ENCODE data around the gene PRKCH. TPM values are rescaled to one million over a fixed set of nuclear protein-coding genes. Genes with fewer than 3 reads are reported as not detected.

Gene PRKCH
- total RNA-seq, 4 donors from 2014 or later = 17.9 to 28.7 (median 25.0) TPM

DNA sequence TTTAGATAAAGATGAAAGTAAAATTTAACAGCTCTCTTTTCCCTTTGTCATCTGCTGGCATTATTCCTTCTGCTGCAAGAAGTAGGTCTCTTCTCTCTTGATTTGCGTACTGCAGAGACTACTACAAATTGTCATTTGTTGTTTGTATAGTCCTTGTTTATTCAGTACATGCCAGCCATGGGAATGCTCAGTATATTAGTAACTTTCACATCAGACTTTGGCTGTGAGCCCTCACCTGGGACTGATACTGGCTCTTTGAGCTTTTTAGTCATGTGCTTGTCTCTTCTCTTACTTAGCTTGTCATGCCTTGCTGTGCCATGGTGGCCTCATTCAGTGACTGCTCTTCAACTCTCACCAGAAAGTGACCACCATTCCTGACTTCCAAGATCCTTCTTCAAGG is 169.8 kb downstream of the PRKCH start:
- peaks cover 0 to 30% (median 4%) of the 10 kb centered on the region in 3 donors for H3K4me1 ChIP-seq
- H3K4me3 ChIP-seq = no peak overlapping the region
- TF ChIP-seq EP300 (IDR thresholded peaks at IDR 0.05) (no peak), POLR2AphosphoS5 (IDR thresholded peaks at IDR 0.05) (no peak), CTCF (IDR thresholded peaks at IDR 0.05) (no peak), POLR2A (IDR thresholded peaks at IDR 0.05) (no peak)
- H3K36me3 ChIP-seq = no peaks in the 10 kb centered on the region
- no peaks in the 10 kb centered on the region for H3K9me3 ChIP-seq
- no peak for ATAC-seq
- no peak overlapping the region for H3K27ac ChIP-seq
- WGBS, 2 donors (ENCODE audit: low coverage in 1 of 2) = 0% methylated on average over 1 of the region's 1 CpG
- no peaks in the 10 kb centered on the region for H3K27me3 ChIP-seq

DNA sequence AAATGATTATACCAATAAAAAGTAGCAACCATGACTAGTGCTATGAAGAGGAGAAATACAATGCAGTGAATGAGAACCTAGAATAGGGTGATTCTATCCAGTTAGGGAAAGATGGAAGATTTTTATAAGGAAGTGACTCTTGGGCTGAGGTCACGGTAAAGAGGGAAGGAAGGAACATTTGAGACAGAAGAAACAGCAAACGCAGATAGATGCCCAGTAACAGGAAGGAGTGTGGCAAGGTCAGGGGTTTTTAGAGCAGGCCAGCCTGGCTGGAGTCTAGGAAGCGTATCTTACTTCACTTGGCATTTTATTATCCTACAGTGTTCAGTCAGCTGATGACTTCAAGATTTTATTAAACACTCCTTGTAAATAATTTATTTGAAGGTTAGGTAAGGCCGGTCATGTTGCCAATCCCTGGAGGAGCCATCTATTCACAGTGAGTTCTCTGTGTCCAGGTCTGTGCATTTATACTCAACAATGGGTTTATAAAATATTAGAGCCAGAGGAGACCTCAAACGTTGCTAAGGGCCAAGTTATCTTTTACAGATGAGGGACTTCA is 170.6 kb downstream of the PRKCH start:
- H3K36me3 ChIP-seq = no peaks in the 10 kb centered on the region
- H3K27ac ChIP-seq = no peak overlapping the region
- peaks cover 0 to 30% (median 4%) of the 10 kb centered on the region in 3 donors for H3K4me1 ChIP-seq
- no peaks in the 10 kb centered on the region for H3K27me3 ChIP-seq
- WGBS, 2 donors (ENCODE audit: low coverage in 1 of 2) = 75 to 95% methylated on average over 4 to 5 of the region's 5 CpGs
- no peaks in the 10 kb centered on the region for H3K9me3 ChIP-seq
- TF ChIP-seq EP300 (IDR thresholded peaks at IDR 0.05) (no peak), CTCF (IDR thresholded peaks at IDR 0.05) (no peak), POLR2A (IDR thresholded peaks at IDR 0.05) (no peak), POLR2AphosphoS5 (IDR thresholded peaks at IDR 0.05) (no peak)
- peak; percentile 34 for ATAC-seq
- H3K4me3 ChIP-seq = no peak overlapping the region

DNA sequence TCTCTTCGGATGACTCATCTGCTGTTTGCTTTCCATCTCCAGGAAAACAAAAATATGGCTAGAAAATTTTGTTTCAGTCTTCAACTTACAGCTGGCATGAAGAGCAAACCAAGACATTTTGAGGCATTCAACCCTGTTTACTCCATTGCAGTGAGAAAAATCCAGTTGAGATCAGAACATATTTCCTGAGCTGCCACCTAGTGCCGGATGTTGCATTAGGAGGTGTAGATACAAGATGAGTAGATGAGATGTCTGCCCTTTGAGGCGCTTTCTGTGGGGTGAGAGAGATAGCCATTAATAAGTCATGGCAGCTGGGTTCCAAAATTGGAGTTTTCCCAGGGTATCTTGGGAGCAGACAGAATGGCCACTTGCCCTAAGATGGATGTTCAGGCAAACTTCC is 171.1 kb downstream of the PRKCH start:
- Histone ChIP-seq H3K36me3 (no peaks in the 10 kb centered on the region), H3K4me3 (no peak overlapping the region), H3K27me3 (no peaks in the 10 kb centered on the region), H3K9me3 (no peaks in the 10 kb centered on the region), H3K27ac (no peak overlapping the region), H3K4me1 (peaks cover 0 to 30% (median 4%) of the 10 kb centered on the region in 3 donors)
- 94 to 95% methylated on average over 3 of the region's 3 CpGs for WGBS, 2 donors (ENCODE audit: low coverage in 1 of 2)
- ATAC-seq = no peak
- TF ChIP-seq POLR2A (IDR thresholded peaks at IDR 0.05) = no peak

DNA sequence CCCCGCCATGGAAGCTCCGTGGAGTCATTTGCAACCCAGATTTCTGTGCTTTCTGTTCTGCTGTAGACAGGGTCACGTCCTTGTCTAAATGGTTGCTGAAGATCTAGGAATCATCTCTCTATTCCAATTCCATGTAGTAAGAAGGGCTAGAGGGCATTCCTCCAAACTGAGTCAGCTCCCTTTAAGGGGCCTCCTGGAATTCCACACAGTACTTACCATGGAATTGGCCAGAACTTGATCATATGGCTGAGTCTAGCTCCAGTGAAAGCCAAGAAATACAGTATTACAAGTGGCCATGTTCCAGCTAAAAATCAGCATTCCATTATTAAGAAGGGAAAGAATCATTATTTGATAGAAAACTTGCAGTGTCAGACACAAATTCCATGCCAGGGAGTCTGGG is 171.9 kb downstream of the PRKCH start:
- no peak overlapping the region for H3K4me3 ChIP-seq
- no peaks in the 10 kb centered on the region for H3K27me3 ChIP-seq
- no peak overlapping the region for H3K27ac ChIP-seq
- ATAC-seq = no peak
- no peaks in the 10 kb centered on the region for H3K9me3 ChIP-seq
- H3K36me3 ChIP-seq = no peaks in the 10 kb centered on the region
- WGBS, 2 donors (ENCODE audit: low coverage in 1 of 2) = 73 to 100% methylated on average over 2 to 3 of the region's 3 CpGs
- no peak for TF ChIP-seq CTCF (IDR thresholded peaks at IDR 0.05)
- TF ChIP-seq EP300 (IDR thresholded peaks at IDR 0.05) = no peak
- peaks cover 0 to 29% (median 4%) of the 10 kb centered on the region in 3 donors for H3K4me1 ChIP-seq

DNA sequence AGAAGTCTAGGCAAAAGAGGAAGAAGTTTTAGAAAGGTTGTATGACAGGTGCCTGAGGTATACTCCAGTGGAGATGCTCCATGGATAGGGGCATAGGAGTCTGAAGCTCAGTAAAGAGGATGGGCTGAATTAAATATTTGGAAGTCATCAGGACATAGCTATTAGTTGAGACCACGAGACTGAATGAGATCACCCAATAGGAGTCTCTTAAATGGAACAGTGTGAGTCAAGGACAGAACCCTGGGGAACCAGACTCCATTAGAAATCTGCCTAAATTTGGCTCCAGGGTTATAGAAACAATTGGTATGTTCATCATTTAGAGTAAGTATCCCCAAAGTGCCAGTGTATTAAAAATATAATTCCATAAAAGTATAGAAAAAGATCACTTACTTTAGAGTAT is 172.6 kb downstream of the PRKCH start:
- no peak for ATAC-seq
- peaks cover 0 to 29% (median 8%) of the 10 kb centered on the region in 3 donors for H3K4me1 ChIP-seq
- WGBS, 2 donors (ENCODE audit: low coverage in 1 of 2) = 63% methylated on average over 1 of the region's 1 CpG; no CpG with 5 or more reads in 1 of the 2 donors

More for the DNA sequence above, 172.6 kb downstream of the PRKCH start:
- no peaks in the 10 kb centered on the region for H3K27me3 ChIP-seq
- no peak overlapping the region for H3K4me3 ChIP-seq
- H3K36me3 ChIP-seq = no peaks in the 10 kb centered on the region
- no peaks in the 10 kb centered on the region for H3K9me3 ChIP-seq
- no peak overlapping the region for H3K27ac ChIP-seq
- TF ChIP-seq POLR2AphosphoS5 (IDR thresholded peaks at IDR 0.05) (no peak), POLR2A (IDR thresholded peaks at IDR 0.05) (no peak), CTCF (IDR thresholded peaks at IDR 0.05) (no peak), EP300 (IDR thresholded peaks at IDR 0.05) (no peak)
